HG03354 (cell line): ENCODE measurements around the gene SEC61B.
A peak's percentile ranks its signal among the peaks of the same experiment; 100 is the strongest.
"Not testable (repeated sequence)": the region's sequence is repeated elsewhere in the genome, so short reads cannot be mapped to it uniquely, and the experiment has no call there.

Experiments used
- ATAC-seq: cut with Tn5 transposase; IDR thresholded peaks from one replicate; pipeline ENCODE4 v1.9.1; 2021; ENCODE audit warnings: mild to moderate bottlenecking; ENCODE audit not compliant: unreplicated experiment, poor library complexity, severe bottlenecking

The SEC61B gene

GRCh38 chr9:99234618-99235017 is 12.5 kb downstream of the SEC61B start:
- no peak for ATAC-seq

- no peak for ATAC-seq
Measured at GRCh38 chr9:99235069-99235468, 13.0 kb downstream of the SEC61B start.

- peak; percentile 96 for ATAC-seq
Measured at GRCh38 chr9:99235926-99236634, 14.0 kb downstream of the SEC61B start.

GRCh38 chr9:99237356-99237755 is 15.3 kb downstream of the SEC61B start:
- ATAC-seq, result no peak

GRCh38 chr9:99237849-99238248 is 15.8 kb downstream of the SEC61B start:
- ATAC-seq, result not testable (repeated sequence)

GRCh38 chr9:99238331-99238730 is 16.2 kb downstream of the SEC61B start:
- ATAC-seq, result no peak

GRCh38 chr9:99239341-99240060 is 17.4 kb downstream of the SEC61B start:
- no peak for ATAC-seq

GRCh38 chr9:99241106-99241505 is 19.0 kb downstream of the SEC61B start:
- no peak for ATAC-seq

GRCh38 chr9:99244344-99245260 is 22.5 kb downstream of the SEC61B start:
- ATAC-seq, result peak; percentile 97

- no peak for ATAC-seq
Measured at GRCh38 chr9:99249619-99250018, 27.5 kb downstream of the SEC61B start.

GRCh38 chr9:99251157-99251556 is 29.1 kb downstream of the SEC61B start:
- no peak for ATAC-seq

GRCh38 chr9:99253134-99253533 is 31.1 kb downstream of the SEC61B start:
- ATAC-seq, result peak; percentile 49

GRCh38 chr9:99253772-99254431 is 31.8 kb downstream of the SEC61B start:
- ATAC-seq, result peak; percentile 90

- ATAC-seq, result no peak
Measured at GRCh38 chr9:99255651-99256050, 33.6 kb downstream of the SEC61B start.

- no peak for ATAC-seq
Measured at GRCh38 chr9:99257723-99258389, 35.8 kb downstream of the SEC61B start.

GRCh38 chr9:99259231-99259918 is 37.3 kb downstream of the SEC61B start:
- no peak for ATAC-seq

- ATAC-seq, result no peak
Measured at GRCh38 chr9:99261923-99262322, 39.8 kb downstream of the SEC61B start.

GRCh38 chr9:99262949-99263418 is 40.9 kb downstream of the SEC61B start:
- peak; percentile 40 for ATAC-seq
